ENCODE measurements around the gene LRRN2.

The LRRN2 gene

GRCh38 chr1:204624631-204625216, 60.8 kb downstream of the LRRN2 start:
- no peak for DNase-seq

- DNase-seq: no peak
Measured at GRCh38 chr1:204623894-204624361, 61.6 kb downstream of the LRRN2 start.

GRCh38 chr1:204623365-204623893, 62.1 kb downstream of the LRRN2 start:
- no peak for DNase-seq

GRCh38 chr1:204621996-204622395, 63.5 kb downstream of the LRRN2 start:
- DNase-seq: no peak

- DNase-seq: no peak
Measured at GRCh38 chr1:204621396-204621795, 64.1 kb downstream of the LRRN2 start.

GRCh38 chr1:204619721-204620120, 65.8 kb downstream of the LRRN2 start:
- no peak for DNase-seq

GRCh38 chr1:204618148-204618760, 67.3 kb downstream of the LRRN2 start:
- no peak for DNase-seq

GRCh38 chr1:204617256-204618147, 68.0 kb downstream of the LRRN2 start:
- DNase-seq: no peak

- no peak for DNase-seq
Measured at GRCh38 chr1:204616641-204617040, 68.9 kb downstream of the LRRN2 start.

GRCh38 chr1:204615881-204616280, 69.7 kb downstream of the LRRN2 start:
- no peak for DNase-seq

- no peak for DNase-seq
Measured at GRCh38 chr1:204613636-204614035, 71.9 kb downstream of the LRRN2 start.

GRCh38 chr1:204612326-204612725, 73.2 kb downstream of the LRRN2 start:
- DNase-seq: no peak

- no peak for DNase-seq
Measured at GRCh38 chr1:204611036-204611435, 74.5 kb downstream of the LRRN2 start.

- DNase-seq: no peak
Measured at GRCh38 chr1:204607910-204608309, 77.6 kb downstream of the LRRN2 start.

GRCh38 chr1:204605791-204606190, 79.7 kb downstream of the LRRN2 start:
- no peak for DNase-seq

- no peak for DNase-seq
Measured at GRCh38 chr1:204602871-204603542, 82.5 kb downstream of the LRRN2 start.

GRCh38 chr1:204602111-204602579, 83.4 kb downstream of the LRRN2 start:
- DNase-seq: no peak

GRCh38 chr1:204600968-204601367, 84.6 kb downstream of the LRRN2 start:
- no peak for DNase-seq

- no peak for DNase-seq
Measured at GRCh38 chr1:204600203-204600602, 85.3 kb downstream of the LRRN2 start.

GRCh38 chr1:204599596-204599995, 85.9 kb downstream of the LRRN2 start:
- DNase-seq: no peak

GRCh38 chr1:204599098-204599497, 86.4 kb downstream of the LRRN2 start:
- DNase-seq: no peak

- no peak for DNase-seq
Measured at GRCh38 chr1:204598319-204598969, 87.1 kb downstream of the LRRN2 start.

Measured in NCI-H774 (cell line).